H1 (cell line): ENCODE results near the gene NACAD. TPM values are rescaled to one million over a fixed set of nuclear protein-coding genes. Genes with fewer than 3 reads are reported as not detected.

Source experiments
- CTCF ChIA-PET: fragments of 300-600 bp; sonication (Branson Sonifier 250); formaldehyde crosslinking; loops from one replicate; lab custom pipeline; 2021; ENCODE audit not compliant: partially characterized antibody; lab: Charles Lee
- POLR2A ChIA-PET: fragments of 300-600 bp; sonication (Branson Sonifier 250); formaldehyde crosslinking; loops from one replicate; lab custom pipeline; 2021; ENCODE audit warnings: inconsistent platforms; ENCODE audit not compliant: partially characterized antibody; lab: Charles Lee
- DNase-seq, 2 experiments: peaks; one replicate each; pipeline versions ENCODE4 v3.0.0 to v3.0.0-alpha.2; 2010 to 2022; ENCODE audit warnings: low spot score in 2 of 2, low read depth in 1 of 2, mixed read lengths in 1 of 2
- FAIRE-seq: peaks from 2 replicates; lab custom pipeline; 2011; peaks lifted over from hg19 to GRCh38; lab: Jason Lieb, UNC
- H2AFZ ChIP-seq: 2 replicates; pipeline ENCODE4 v1.8.1; 2012; ENCODE audit warnings: low read length, inconsistent platforms
- H2AK5ac ChIP-seq: 2 replicates; pipeline ENCODE4 v1.6.1; 2013; ENCODE audit warnings: low read depth, low read length
- H2BK120ac ChIP-seq: replicated peaks from 2 replicates; pipeline ENCODE3; 2013; ENCODE audit warnings: low read depth, low read length, inconsistent platforms
- H2BK12ac ChIP-seq: 2 replicates; pipeline ENCODE4 v1.6.1; 2013; ENCODE audit warnings: low read depth, low read length
- H2BK15ac ChIP-seq: 2 replicates; pipeline ENCODE4 v1.6.1; 2013; ENCODE audit warnings: low read length
- H2BK20ac ChIP-seq: 2 replicates; pipeline ENCODE4 v1.6.1; 2013; ENCODE audit warnings: low read length
- H2BK5ac ChIP-seq: 2 replicates; pipeline ENCODE4 v1.6.1; 2013; ENCODE audit warnings: low read depth, low read length
- H3K14ac ChIP-seq: 2 replicates; pipeline ENCODE4 v1.6.1; 2013; ENCODE audit warnings: inconsistent platforms; ENCODE audit not compliant: insufficient read length
- H3K18ac ChIP-seq: 2 replicates; pipeline ENCODE4 v1.6.1; 2013; ENCODE audit warnings: low read length; ENCODE audit errors: extremely low read depth
- H3K23ac ChIP-seq: 2 replicates; pipeline ENCODE4 v1.6.1; 2013; ENCODE audit warnings: inconsistent platforms; ENCODE audit not compliant: insufficient read length
- H3K23me2 ChIP-seq: 2 replicates; pipeline ENCODE4 v1.6.1; 2013; ENCODE audit warnings: low read depth, low read length
- H3K27ac ChIP-seq: 2 replicates; pipeline ENCODE4 v1.6.1; 2011; ENCODE audit warnings: low read depth, low read length, inconsistent platforms
- H3K27me3 ChIP-seq, 4 experiments: replicated peaks in 1 of 4; 1 replicate in 1 of 4; 2 replicates in 3 of 4; pipeline versions ENCODE4 v1.6.1 to v1.8.1; 2011 to 2013; ENCODE audit warnings: low read length in 3 of 4, mild to moderate bottlenecking in 3 of 4, inconsistent platforms in 2 of 4, mixed read lengths in 2 of 4, moderate library complexity in 1 of 4; ENCODE audit not compliant: control insufficient read depth in 3 of 4, insufficient read depth in 3 of 4; ENCODE audit errors: extremely low read depth in 1 of 4
- H3K36me3 ChIP-seq, 4 experiments: 2 replicates each; pipeline versions ENCODE4 v1.6.1 to v1.8.1; 2011 to 2013; ENCODE audit warnings: mild to moderate bottlenecking in 4 of 4, low read length in 3 of 4, moderate library complexity in 2 of 4, control low read depth in 1 of 4, inconsistent platforms in 1 of 4; ENCODE audit not compliant: insufficient read depth in 4 of 4, control insufficient read depth in 2 of 4
- H3K4ac ChIP-seq: replicated peaks from 2 replicates; pipeline ENCODE3; 2013; ENCODE audit warnings: low read length, low read depth, mixed read lengths, inconsistent platforms; ENCODE audit not compliant: insufficient read length
- H3K4me1 ChIP-seq, 4 experiments: replicated peaks in 1 of 4; 1 replicate in 1 of 4; 2 replicates in 3 of 4; pipeline versions ENCODE4 v1.6.1 to v1.8.1; 2011 to 2013; ENCODE audit warnings: low read length in 3 of 4, inconsistent platforms in 2 of 4, mixed read lengths in 1 of 4; ENCODE audit not compliant: insufficient read depth in 4 of 4, control insufficient read depth in 3 of 4
- H3K4me2 ChIP-seq, 2 experiments: 2 replicates each; pipeline versions ENCODE4 v1.6.1 to v1.8.1; 2011 to 2013; ENCODE audit warnings: low read depth in 2 of 2, low read length in 2 of 2, control low read depth in 1 of 2, inconsistent platforms in 1 of 2, mild to moderate bottlenecking in 1 of 2; ENCODE audit not compliant: insufficient read depth in 1 of 2
- H3K4me3 ChIP-seq, 4 experiments: fragments of 200-600, 300-600 bp in 1 of 4; sonication (generic), shearing (Covaris generic), sonication (Bioruptor Twin) in 1 of 4; 2 replicates each; pipeline versions ENCODE4 v1.5.1 to v1.8.1; 2011 to 2016; ENCODE audit warnings: low read length in 4 of 4, low read depth in 3 of 4, control low read depth in 2 of 4, inconsistent platforms in 2 of 4, mild to moderate bottlenecking in 2 of 4, mixed read lengths in 1 of 4, moderate library complexity in 1 of 4; ENCODE audit not compliant: insufficient read depth in 2 of 4; ENCODE audit errors: extremely low read depth in 1 of 4
- H3K56ac ChIP-seq: replicated peaks from 2 replicates; pipeline ENCODE3; 2013; ENCODE audit warnings: low read depth, mild to moderate bottlenecking, mixed read lengths, low read length, inconsistent platforms; ENCODE audit not compliant: insufficient read length
- H3K79me1 ChIP-seq: 2 replicates; pipeline ENCODE4 v1.6.1; 2013; ENCODE audit warnings: low read depth, low read length, control low read depth
- H3K79me2 ChIP-seq, 2 experiments: 2 replicates each; pipeline versions ENCODE4 v1.6.1 to v1.8.1; 2012 to 2013; ENCODE audit warnings: low read length in 2 of 2, mild to moderate bottlenecking in 2 of 2, inconsistent platforms in 1 of 2; ENCODE audit not compliant: insufficient read depth in 2 of 2, control insufficient read depth in 1 of 2
- H3K9ac ChIP-seq, 4 experiments: replicated peaks in 1 of 4; 1 replicate in 1 of 4; 2 replicates in 3 of 4; pipeline versions ENCODE4 v1.6.1 to v1.8.1; 2011 to 2013; ENCODE audit warnings: low read depth in 3 of 4, low read length in 3 of 4, control low read depth in 2 of 4, mild to moderate bottlenecking in 2 of 4, moderate library complexity in 2 of 4, inconsistent platforms in 1 of 4; ENCODE audit errors: extremely low read depth in 1 of 4
- H3K9me3 ChIP-seq, 2 experiments: 2 replicates each; pipeline versions ENCODE4 v1.6.1 to v1.8.1; 2012 to 2013; ENCODE audit warnings: mild to moderate bottlenecking in 2 of 2, moderate library complexity in 2 of 2, control low read depth in 1 of 2, inconsistent platforms in 1 of 2, low read depth in 1 of 2, low read length in 1 of 2, mixed read lengths in 1 of 2; ENCODE audit not compliant: insufficient read depth in 2 of 2
- H4K20me1 ChIP-seq, 2 experiments: replicated peaks in 1 of 2; 2 replicates each; pipeline versions ENCODE3 to v1.8.1; 2011 to 2013; ENCODE audit warnings: inconsistent platforms in 2 of 2, low read length in 2 of 2, mild to moderate bottlenecking in 1 of 2; ENCODE audit not compliant: insufficient read depth in 2 of 2, control insufficient read depth in 1 of 2
- H4K5ac ChIP-seq: 2 replicates; pipeline ENCODE4 v1.6.1; 2013; ENCODE audit warnings: low read length, low read depth, mixed read lengths, inconsistent platforms; ENCODE audit not compliant: insufficient read length
- H4K8ac ChIP-seq: 2 replicates; pipeline ENCODE4 v1.8.0; 2013; ENCODE audit warnings: mild to moderate bottlenecking, moderate library complexity, low read length, inconsistent platforms; ENCODE audit not compliant: insufficient read depth; ENCODE audit errors: extremely low read depth
- H4K91ac ChIP-seq: replicated peaks from 2 replicates; pipeline ENCODE3; 2013; ENCODE audit warnings: low read length, mixed read lengths, inconsistent platforms; ENCODE audit not compliant: insufficient read length
- CHD2 ChIP-seq: IDR thresholded peaks from 2 replicates; pipeline ENCODE4 v1.6.1; 2012; ENCODE audit warnings: low read length, improper control_type of control experiment
- KDM1A ChIP-seq: fragments of 200-600, 300-600 bp; sonication (generic); IDR thresholded peaks from 2 replicates; pipeline ENCODE4 v1.7.1; 2016; ENCODE audit warnings: mild to moderate bottlenecking, low read length, borderline replicate concordance
- PHF8 ChIP-seq: fragments of 200-600 bp; sonication (generic); conservative IDR thresholded peaks from 2 replicates; pipeline ENCODE4 v1.7.1; 2012; ENCODE audit warnings: low read depth, mild to moderate bottlenecking, inconsistent platforms, low read length, moderate library complexity
- RAD21 ChIP-seq, 2 experiments: IDR thresholded peaks in 1 of 2; conservative IDR thresholded peaks in 1 of 2; 2 replicates each; pipeline ENCODE4 v1.6.1; 2011; ENCODE audit warnings: low read depth in 2 of 2, low read length in 2 of 2, improper control_type of control experiment in 1 of 2, inconsistent platforms in 1 of 2, mild to moderate bottlenecking in 1 of 2, moderate library complexity in 1 of 2
- SAP30 ChIP-seq: fragments of 300-600 bp; sonication (generic); IDR thresholded peaks from 2 replicates; pipeline ENCODE4 v1.7.1; 2012; ENCODE audit warnings: low read length, moderate library complexity, mild to moderate bottlenecking, inconsistent platforms; ENCODE audit not compliant: insufficient read depth, insufficient replicate concordance
- SIRT6 ChIP-seq: IDR thresholded peaks from one replicate; pipeline ENCODE4 v1.7.1; 2012; ENCODE audit warnings: low read length, inconsistent platforms
- SUZ12 ChIP-seq: fragments of 200-600 bp; sonication (generic); IDR thresholded peaks from 2 replicates; pipeline ENCODE4 v1.6.1; 2012; ENCODE audit warnings: mild to moderate bottlenecking, inconsistent platforms, low read length, moderate library complexity, mixed read lengths
- TBP ChIP-seq: IDR thresholded peaks from 2 replicates; pipeline ENCODE4 v1.6.1; 2011; ENCODE audit warnings: low read depth, low read length, improper control_type of control experiment
- WGBS, 2 experiments: shearing (Covaris generic) in 1 of 2; methylation state at CpG; one replicate each; pipeline versions ENCODE4 v1.1.6 to v1.1.7; 2013 to 2015; ENCODE audit warnings: low lambda C conversion rate in 2 of 2, mixed read lengths in 2 of 2, inconsistent platforms in 1 of 2, low coverage in 1 of 2, missing lambda C conversion rate in 1 of 2; ENCODE audit not compliant: insufficient replicate concordance in 2 of 2, insufficient coverage in 1 of 2, insufficient read length in 1 of 2; ENCODE audit errors: extremely low coverage in 1 of 2, missing lambda C conversion rate in 1 of 2; 5-methylcytosine and 5-hydroxymethylcytosine counted together
- polyA plus RNA-seq, 7 experiments: library from polyadenylated mRNA; depleted of rRNA in 3 of 7; stranded (reverse) in 5 of 7; unstranded in 2 of 7; fragments of >200 nt in 5 of 7; fragments of 200-250 nt in 2 of 7; gene quantifications; 1 replicate in 5 of 7; 2 replicates in 1 of 7; 4 replicates in 1 of 7; pipeline versions ENCODE4 v1.2.1 to v1.2.3, GENCODE V29; 2011 to 2013; ENCODE audit warnings: missing spikeins in 2 of 7, mixed read lengths in 2 of 7
- total RNA-seq: library from RNA; stranded (reverse); fragmentation: NEBNext Ultra II Directional; extraction: Animal tissue kit (Norgen Biotek cat#: 25700); gene quantifications from 2 replicates; pipeline ENCODE4 v1.2.1, GENCODE V29; 2021
- TF ChIP-seq, protein P1 (sequence below): IDR thresholded peaks from 2 replicates; pipeline ENCODE4 v1.6.1; 2012; ENCODE audit warnings: inconsistent platforms
- TF ChIP-seq, protein P2 (sequence below): IDR thresholded peaks from 2 replicates; pipeline ENCODE4 v1.6.1; 2012; ENCODE audit warnings: inconsistent platforms

The NACAD gene
- total and polyA plus RNA-seq, 2 of the 8 experiments (the other 6 are each of a cell fraction or from before 2014, with no cell fraction given): 1.3 to 6.0 TPM

DNA sequence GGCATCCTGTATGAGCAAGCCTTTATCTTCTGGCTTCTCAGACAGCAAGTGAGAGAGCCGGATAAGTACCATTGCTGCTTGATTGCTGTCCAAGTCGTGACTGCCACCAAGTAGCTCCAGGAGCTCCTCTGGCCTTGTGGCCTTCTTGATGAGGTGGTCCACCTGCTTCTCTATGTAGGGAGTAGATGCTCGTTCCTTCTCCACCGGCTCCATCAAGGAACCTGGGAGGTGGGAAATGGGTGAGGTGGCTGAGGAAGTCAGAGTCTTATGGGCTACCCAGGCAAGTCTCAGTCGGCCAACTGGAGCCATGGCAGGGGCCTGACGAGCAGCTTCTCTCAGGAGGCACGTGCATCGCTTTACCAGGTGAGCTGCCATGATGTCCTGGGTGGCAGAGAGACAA, 20.1 kb upstream of the NACAD start:
- H3K27ac ChIP-seq: no peak overlapping the region
- peaks cover 12 to 30% of the 10 kb centered on the region in 2 experiments for H4K20me1 ChIP-seq
- no peak overlapping the region for H3K56ac ChIP-seq
- H3K23me2 ChIP-seq: no peaks in the 10 kb centered on the region; the same call in 1 of the 2 replicates
- peaks cover 8 to 50% of the 10 kb centered on the region in 2 experiments for H3K79me2 ChIP-seq
- H3K36me3 ChIP-seq: peaks cover 43 to 55% (median 51%) of the 10 kb centered on the region in 4 experiments
- ChIA-PET POLR2A (interaction anchor here (0.9 to 4.3 kb wide), 4 partner anchors 9 to 125 kb away, joined by 3 to 27 read pairs (median 10); no protein-coding TSS in a partner anchor), CTCF (interaction anchor here (2.1 kb wide), 1 partner anchor 27 kb away, joined by 6 read pairs; no protein-coding TSS in a partner anchor)
- H2BK15ac ChIP-seq: no peak overlapping the region
- H2BK5ac ChIP-seq: no peak overlapping the region
- no peaks in the 10 kb centered on the region for H3K9me3 ChIP-seq
- H3K4me2 ChIP-seq: no peak overlapping the region
- DNase-seq (no peak), FAIRE-seq (no peak)
- H4K8ac ChIP-seq: no peak overlapping the region
- no peak overlapping the region for H3K9ac ChIP-seq
- H4K91ac ChIP-seq: no peak overlapping the region
- no peaks in the 10 kb centered on the region for H3K27me3 ChIP-seq
- peaks cover 0 to 3% (median under 1%) of the 10 kb centered on the region in 4 experiments; a peak in 2 of 7 replicates for H3K4me1 ChIP-seq
- H2AK5ac ChIP-seq: no peak overlapping the region
- H2BK120ac ChIP-seq: no peak overlapping the region
- 81% methylated on average over 8 of the region's 8 CpGs; no CpG with 5 or more reads in 1 of the 2 experiments for WGBS, 2 experiments
- no peak overlapping the region for H2BK20ac ChIP-seq
- peaks cover 10% of the 10 kb centered on the region for H3K79me1 ChIP-seq
- H3K4ac ChIP-seq: no peak overlapping the region
- H3K4me3 ChIP-seq: no peak overlapping the region
- no peak overlapping the region for H2BK12ac ChIP-seq
- H3K14ac ChIP-seq: no peak overlapping the region
- no peak overlapping the region for H4K5ac ChIP-seq
- no peak overlapping the region for H3K23ac ChIP-seq
- H2AFZ ChIP-seq: no peak overlapping the region
- H3K18ac ChIP-seq: no peak overlapping the region
- no peak for TF ChIP-seq SIRT6
- TF ChIP-seq PHF8: no peak
- TF ChIP-seq, protein P1, sequence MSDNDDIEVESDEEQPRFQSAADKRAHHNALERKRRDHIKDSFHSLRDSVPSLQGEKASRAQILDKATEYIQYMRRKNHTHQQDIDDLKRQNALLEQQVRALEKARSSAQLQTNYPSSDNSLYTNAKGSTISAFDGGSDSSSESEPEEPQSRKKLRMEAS: no peak
- no peak for TF ChIP-seq RAD21 (IDR thresholded peaks at IDR 0.05 in 1 of 2, conservative IDR thresholded peaks at IDR 0.05 in 1 of 2; ENCODE audit: low read depth in 2 of 2, low read length in 2 of 2)
- TF ChIP-seq, protein P2, sequence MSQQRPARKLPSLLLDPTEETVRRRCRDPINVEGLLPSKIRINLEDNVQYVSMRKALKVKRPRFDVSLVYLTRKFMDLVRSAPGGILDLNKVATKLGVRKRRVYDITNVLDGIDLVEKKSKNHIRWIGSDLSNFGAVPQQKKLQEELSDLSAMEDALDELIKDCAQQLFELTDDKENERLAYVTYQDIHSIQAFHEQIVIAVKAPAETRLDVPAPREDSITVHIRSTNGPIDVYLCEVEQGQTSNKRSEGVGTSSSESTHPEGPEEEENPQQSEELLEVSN: no peak
- no peak for TF ChIP-seq TBP
- no peak for TF ChIP-seq SUZ12
- TF ChIP-seq SAP30: no peak
- no peak for TF ChIP-seq CHD2
- no peak for TF ChIP-seq KDM1A
